ENCODE measurements around the gene CCR6.
"Not testable (repeated sequence)": the region's sequence is repeated elsewhere in the genome, so short reads cannot be mapped to it uniquely, and the experiment has no call there.

The CCR6 gene

DNA sequence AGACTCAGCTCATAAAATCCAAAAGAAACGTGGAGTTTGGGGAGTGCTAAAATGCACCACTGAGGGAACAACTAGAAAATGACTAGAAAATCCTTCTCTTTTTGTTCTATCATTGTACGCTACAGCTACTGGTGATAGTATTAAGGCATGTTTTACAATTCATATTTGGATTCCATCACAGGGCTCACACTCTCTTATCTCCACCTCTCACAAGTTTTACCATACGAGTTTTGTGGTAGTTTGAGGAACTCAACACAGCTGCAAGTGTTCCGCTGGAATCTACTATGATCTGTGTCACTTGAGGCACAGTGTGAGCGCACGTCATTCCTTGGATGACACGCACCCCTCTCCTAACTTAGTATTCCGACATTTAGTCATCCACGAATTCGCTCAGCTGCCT, 44.8 kb downstream of the CCR6 start:
- H3K4me3 Mint-ChIP-seq; H3K9me3 Mint-ChIP-seq; intact Hi-C loops (cut with micrococcal nuclease); H3K4me1 Mint-ChIP-seq (ENCODE audit: low read depth); H3K36me3 Mint-ChIP-seq (ENCODE audit: low read depth); H3K27ac Mint-ChIP-seq; H3K27me3 Mint-ChIP-seq: not testable (repeated sequence)

- H3K4me1 Mint-ChIP-seq (ENCODE audit: low read depth); H3K27me3 Mint-ChIP-seq; H3K9me3 Mint-ChIP-seq; H3K36me3 Mint-ChIP-seq (ENCODE audit: low read depth); H3K4me3 Mint-ChIP-seq; intact Hi-C loops (cut with micrococcal nuclease); H3K27ac Mint-ChIP-seq: not testable (repeated sequence)
Observed at GRCh38 chr6:167168296-167168695, 45.4 kb downstream of the CCR6 start.

GRCh38 chr6:167169867-167170266, 47.0 kb downstream of the CCR6 start:
- H3K27me3 Mint-ChIP-seq; H3K4me1 Mint-ChIP-seq (ENCODE audit: low read depth); H3K9me3 Mint-ChIP-seq; H3K36me3 Mint-ChIP-seq (ENCODE audit: low read depth); H3K27ac Mint-ChIP-seq; H3K4me3 Mint-ChIP-seq; intact Hi-C loops (cut with micrococcal nuclease): not testable (repeated sequence)

- H3K4me3 Mint-ChIP-seq; intact Hi-C loops (cut with micrococcal nuclease); H3K27ac Mint-ChIP-seq; H3K4me1 Mint-ChIP-seq (ENCODE audit: low read depth); H3K36me3 Mint-ChIP-seq (ENCODE audit: low read depth); H3K27me3 Mint-ChIP-seq; H3K9me3 Mint-ChIP-seq: not testable (repeated sequence)
Observed at GRCh38 chr6:167171300-167171699, 48.4 kb downstream of the CCR6 start.

GRCh38 chr6:167172011-167172410, 49.1 kb downstream of the CCR6 start:
- H3K27me3 Mint-ChIP-seq; H3K27ac Mint-ChIP-seq; H3K36me3 Mint-ChIP-seq (ENCODE audit: low read depth); H3K4me1 Mint-ChIP-seq (ENCODE audit: low read depth); H3K9me3 Mint-ChIP-seq; intact Hi-C loops (cut with micrococcal nuclease); H3K4me3 Mint-ChIP-seq: not testable (repeated sequence)

DNA sequence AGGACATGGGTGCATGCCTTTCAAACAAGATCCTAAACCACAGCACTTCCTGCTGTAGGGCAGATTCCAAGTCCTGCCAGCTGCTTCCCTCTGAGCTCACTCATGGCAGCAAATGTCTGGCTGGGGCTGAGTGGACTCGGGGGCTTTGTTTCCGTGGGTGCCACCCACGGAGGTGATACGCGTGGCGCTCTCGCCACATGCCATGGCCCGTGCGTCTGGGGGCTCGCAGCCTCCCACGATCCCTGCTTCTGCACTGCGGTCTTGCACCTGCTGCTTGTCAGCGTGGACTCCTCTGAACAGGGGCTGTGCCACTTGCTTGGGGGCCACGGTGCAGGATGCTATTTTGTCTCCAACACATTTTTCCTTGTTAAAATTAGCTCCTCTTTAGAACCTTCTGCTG, 54.4 kb downstream of the CCR6 start:
- H3K36me3 Mint-ChIP-seq (ENCODE audit: low read depth); H3K4me1 Mint-ChIP-seq (ENCODE audit: low read depth); intact Hi-C loops (cut with micrococcal nuclease); H3K9me3 Mint-ChIP-seq; H3K4me3 Mint-ChIP-seq; H3K27ac Mint-ChIP-seq; H3K27me3 Mint-ChIP-seq: not testable (repeated sequence)

DNA sequence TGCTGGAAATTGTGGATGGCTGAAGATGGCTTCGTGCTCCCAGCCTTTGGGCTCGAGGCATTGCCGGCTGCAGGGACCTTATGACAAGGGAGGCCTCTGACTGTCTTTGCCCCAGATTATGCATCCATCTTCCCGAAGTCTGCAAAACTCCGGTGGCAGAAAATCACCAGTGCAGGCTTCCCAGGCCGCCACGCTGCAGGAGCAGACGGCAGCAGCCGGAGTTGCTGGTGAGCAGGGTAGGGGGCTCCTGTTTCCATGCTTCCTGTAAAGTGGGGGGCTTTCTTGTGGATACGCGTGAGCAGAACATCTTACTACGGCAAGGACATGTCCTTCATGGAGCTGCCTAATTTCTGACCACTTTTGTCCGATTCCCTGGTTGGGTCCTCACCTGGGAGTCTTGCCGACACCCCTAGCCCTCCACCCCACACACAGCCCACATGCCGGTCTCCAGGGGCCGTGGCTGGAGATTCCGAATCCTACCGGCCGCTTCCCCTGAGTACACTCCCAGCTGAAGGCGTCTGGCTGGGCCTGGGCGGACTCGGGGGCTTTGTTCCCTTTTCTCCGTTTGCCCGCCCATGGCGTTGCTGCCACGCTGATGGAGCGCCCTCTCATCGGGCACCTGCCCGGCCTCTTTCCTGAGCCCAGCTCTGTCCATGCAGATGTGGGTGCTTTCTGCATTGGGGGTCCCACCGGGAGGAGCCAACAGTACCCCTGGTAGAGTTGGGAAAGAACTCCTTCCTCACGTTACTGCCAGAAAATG, 56.2 kb downstream of the CCR6 start:
- H3K27me3 Mint-ChIP-seq; H3K36me3 Mint-ChIP-seq (ENCODE audit: low read depth); H3K9me3 Mint-ChIP-seq; H3K4me1 Mint-ChIP-seq (ENCODE audit: low read depth); H3K4me3 Mint-ChIP-seq; intact Hi-C loops (cut with micrococcal nuclease); H3K27ac Mint-ChIP-seq: not testable (repeated sequence)

- H3K4me1 Mint-ChIP-seq (ENCODE audit: low read depth); H3K27ac Mint-ChIP-seq; intact Hi-C loops (cut with micrococcal nuclease); H3K27me3 Mint-ChIP-seq; H3K9me3 Mint-ChIP-seq; H3K4me3 Mint-ChIP-seq; H3K36me3 Mint-ChIP-seq (ENCODE audit: low read depth): not testable (repeated sequence)
Observed at GRCh38 chr6:167180086-167180485, 57.2 kb downstream of the CCR6 start.

DNA sequence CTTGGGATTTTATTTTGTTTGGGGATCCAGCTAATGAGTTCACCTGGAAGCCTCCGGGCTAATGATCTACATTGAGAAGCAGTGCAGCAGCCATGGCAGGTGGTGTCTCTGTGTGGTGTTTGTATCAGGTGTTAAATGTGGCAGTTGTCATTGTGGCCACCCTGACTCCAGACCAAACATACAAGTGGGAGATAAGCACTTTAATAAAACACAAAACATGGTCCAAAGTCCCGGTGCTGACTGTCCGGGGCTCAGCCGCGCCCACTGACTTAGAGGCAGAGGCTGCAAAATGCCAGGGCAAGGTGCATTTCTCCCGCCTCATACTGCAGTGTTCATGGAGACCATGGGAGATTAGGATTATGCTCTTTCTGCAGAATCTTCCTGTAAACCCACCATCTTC, 58.5 kb downstream of the CCR6 start:
- H3K36me3 Mint-ChIP-seq (ENCODE audit: low read depth); intact Hi-C loops (cut with micrococcal nuclease); H3K4me1 Mint-ChIP-seq (ENCODE audit: low read depth); H3K27me3 Mint-ChIP-seq; H3K27ac Mint-ChIP-seq; H3K4me3 Mint-ChIP-seq; H3K9me3 Mint-ChIP-seq: not testable (repeated sequence)

GRCh38 chr6:167182913-167183314, 60.0 kb downstream of the CCR6 start:
- H3K4me3 Mint-ChIP-seq; intact Hi-C loops (cut with micrococcal nuclease); H3K4me1 Mint-ChIP-seq (ENCODE audit: low read depth): not testable (repeated sequence)

DNA sequence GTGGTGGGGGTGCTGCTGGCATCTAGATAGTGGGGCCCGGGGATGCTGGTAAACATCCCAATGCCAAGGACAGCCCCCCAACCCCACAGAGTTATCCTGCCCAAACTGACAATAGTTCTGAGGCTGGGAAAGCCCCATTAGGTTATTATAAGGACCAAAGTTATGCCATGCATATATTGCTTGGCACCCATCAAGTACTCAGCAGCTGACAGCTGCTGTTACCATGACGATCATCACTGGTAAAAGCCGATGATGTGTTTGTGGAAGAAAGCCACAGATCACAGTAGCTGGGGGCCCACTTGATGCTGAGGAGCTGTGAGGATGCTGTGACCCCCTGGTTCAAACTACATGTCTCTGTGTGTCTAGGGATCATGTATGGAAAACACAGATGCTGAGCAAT, 62.2 kb downstream of the CCR6 start:
- H3K9me3 Mint-ChIP-seq; intact Hi-C loops (cut with micrococcal nuclease); H3K4me3 Mint-ChIP-seq; H3K36me3 Mint-ChIP-seq (ENCODE audit: low read depth); H3K27me3 Mint-ChIP-seq; H3K27ac Mint-ChIP-seq; H3K4me1 Mint-ChIP-seq (ENCODE audit: low read depth): not testable (repeated sequence)

More at GRCh38 chr6:167182913-167183314, 60.0 kb downstream of the CCR6 start:
- not testable (repeated sequence) for H3K36me3 Mint-ChIP-seq (ENCODE audit: low read depth); H3K27me3 Mint-ChIP-seq; H3K27ac Mint-ChIP-seq; H3K9me3 Mint-ChIP-seq

DNA sequence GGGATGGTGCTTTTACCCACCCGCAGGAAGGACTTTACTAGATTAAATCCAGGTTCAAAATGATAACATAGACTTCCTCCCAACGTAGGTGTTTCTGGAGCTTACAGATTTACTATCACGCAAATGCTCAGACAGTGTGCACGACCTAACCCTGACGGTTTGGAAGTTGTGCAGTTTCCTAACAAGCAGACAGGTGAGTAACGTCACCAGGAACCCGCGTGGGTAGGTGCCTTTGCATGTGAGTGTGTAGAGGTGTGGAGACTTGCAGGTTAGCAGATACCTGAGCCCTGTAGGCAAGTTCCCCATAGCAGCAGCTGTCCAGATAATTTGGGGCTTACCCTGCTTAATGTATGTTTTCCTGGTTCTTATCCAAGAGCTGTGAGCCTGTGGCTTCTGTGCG, 64.4 kb downstream of the CCR6 start:
- H3K27me3 Mint-ChIP-seq; H3K4me3 Mint-ChIP-seq; intact Hi-C loops (cut with micrococcal nuclease); H3K4me1 Mint-ChIP-seq (ENCODE audit: low read depth); H3K9me3 Mint-ChIP-seq; H3K36me3 Mint-ChIP-seq (ENCODE audit: low read depth); H3K27ac Mint-ChIP-seq: not testable (repeated sequence)
